ENCODE results near the gene OR10H4. TPM values are rescaled to one million over a fixed set of nuclear protein-coding genes. Genes with fewer than 3 reads are reported as not detected.

Gene OR10H4
- total and polyA plus RNA-seq, 2 of the 4 experiments (the other 2 are of a cell fraction) = not detected

DNA sequence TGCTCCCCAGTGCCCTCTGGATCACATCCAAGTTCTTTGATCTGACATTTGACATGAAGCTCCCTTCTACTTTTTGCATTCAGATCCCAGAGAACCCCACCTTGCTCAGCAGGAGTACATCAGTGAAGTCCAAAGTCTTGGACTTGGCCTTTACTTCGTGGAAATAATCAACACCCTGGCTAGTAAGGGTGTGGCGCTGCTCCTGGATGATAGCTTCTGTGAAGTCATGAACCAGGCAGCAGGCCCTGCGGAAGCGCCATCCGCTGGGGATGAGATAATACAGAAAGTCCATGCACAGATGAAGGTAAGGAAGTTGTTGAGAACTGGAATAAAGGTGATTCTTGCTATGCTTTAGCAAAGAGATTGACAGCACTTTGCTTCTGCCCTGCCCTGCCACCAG lies 43.2 kb downstream of the OR10H4 start:
- Histone ChIP-seq H3K23ac (ENCODE audit: low read depth, low read length) (no peak overlapping the region), H3K79me1 (ENCODE audit: low read depth in 1 of 2, low read length in 2 of 2) (no peaks in the 10 kb centered on the region), H3K4me3 (ENCODE audit: insufficient read depth, low read depth, low read length) (no peak overlapping the region), H3K36me3 (ENCODE audit: control insufficient read depth, insufficient read depth, low read length) (no peaks in the 10 kb centered on the region), H2AK9ac (replicated peaks; ENCODE audit: low read depth, low read length, poor library complexity) (no peak overlapping the region), H2AK5ac (ENCODE audit: low read depth, low read length) (no peak overlapping the region), H3K18ac (ENCODE audit: low read depth, low read length) (no peak overlapping the region), H3K27ac (ENCODE audit: insufficient read depth, low read length) (no peak overlapping the region), H3K4ac (ENCODE audit: low read depth, low read length) (no peak overlapping the region), H3K9me1 (ENCODE audit: insufficient read depth, low read length) (no peaks in the 10 kb centered on the region), H3K9me3 (ENCODE audit: control insufficient read depth, insufficient read depth, low read length) (no peaks in the 10 kb centered on the region), H2BK20ac (ENCODE audit: low read depth, low read length) (no peak overlapping the region), H3K4me2 (ENCODE audit: low read depth, low read length) (no peak overlapping the region), H3K4me1 (ENCODE audit: control insufficient read depth, insufficient read depth, low read length) (no peaks in the 10 kb centered on the region), H2BK120ac (ENCODE audit: low read depth, low read length) (no peak overlapping the region), H4K20me1 (ENCODE audit: insufficient read depth, low read length) (no peaks in the 10 kb centered on the region), H3K56ac (ENCODE audit: extremely low read depth, insufficient read depth, low read length) (no peak overlapping the region), H3K27me3 (ENCODE audit: control insufficient read depth, insufficient read depth, low read length) (no peaks in the 10 kb centered on the region), H4K91ac (ENCODE audit: insufficient read depth, low read depth, low read length) (no peak overlapping the region), H3K14ac (replicated peaks; ENCODE audit: low read depth, low read length) (no peak overlapping the region), H4K8ac (ENCODE audit: low read depth in 2 of 2, low read length in 2 of 2) (no peak overlapping the region), H4K5ac (ENCODE audit: low read depth, low read length) (no peak overlapping the region), H2AFZ (replicated peaks; ENCODE audit: low read length, poor library complexity) (no peak overlapping the region), H2BK15ac (ENCODE audit: low read depth, low read length) (no peak overlapping the region), H2BK5ac (ENCODE audit: low read depth, low read length, poor library complexity, severe bottlenecking) (no peak overlapping the region), H3K9ac (ENCODE audit: low read depth, low read length) (no peak overlapping the region)
- dilution Hi-C loops (cut with HindIII; ENCODE audit: low sequenced_read_pairs, unreplicated experiment) = no loop called here
- in situ Hi-C loops (cut with MboI; ENCODE audit: low sequenced_read_pairs) = no loop called here
- CTCF ChIA-PET = no interaction called here
- TF ChIP-seq NFE2L2 (IDR thresholded peaks at IDR 0.05; ENCODE audit: low read depth, low read length) (no peak), RAD21 (IDR thresholded peaks at IDR 0.05; ENCODE audit: low read length) (no peak), CHD1 (IDR thresholded peaks at IDR 0.05; ENCODE audit: low read depth, low read length) (no peak), MAFK (IDR thresholded peaks at IDR 0.05; ENCODE audit: low read depth, low read length) (no peak), BHLHE40 (IDR thresholded peaks at IDR 0.05; ENCODE audit: low read depth, low read length) (no peak), MXI1 (IDR thresholded peaks at IDR 0.05; ENCODE audit: borderline replicate concordance, low read depth, low read length) (no peak), FOS (IDR thresholded peaks at IDR 0.05; ENCODE audit: low read depth, low read length) (no peak), CEBPB (IDR thresholded peaks at IDR 0.05; ENCODE audit: low read depth, low read length) (no peak), POLR2A (IDR thresholded peaks at IDR 0.05; ENCODE audit: low read depth, low read length) (no peak), SMC3 (IDR thresholded peaks at IDR 0.05; ENCODE audit: low read depth, low read length) (no peak), RCOR1 (IDR thresholded peaks at IDR 0.05; ENCODE audit: insufficient replicate concordance, low read length) (no peak), MAZ (IDR thresholded peaks at IDR 0.05; ENCODE audit: borderline replicate concordance, low read depth, low read length) (no peak), RFX5 (IDR thresholded peaks at IDR 0.05; ENCODE audit: low read depth, low read length) (no peak)
- TF ChIP-seq, protein P1, sequence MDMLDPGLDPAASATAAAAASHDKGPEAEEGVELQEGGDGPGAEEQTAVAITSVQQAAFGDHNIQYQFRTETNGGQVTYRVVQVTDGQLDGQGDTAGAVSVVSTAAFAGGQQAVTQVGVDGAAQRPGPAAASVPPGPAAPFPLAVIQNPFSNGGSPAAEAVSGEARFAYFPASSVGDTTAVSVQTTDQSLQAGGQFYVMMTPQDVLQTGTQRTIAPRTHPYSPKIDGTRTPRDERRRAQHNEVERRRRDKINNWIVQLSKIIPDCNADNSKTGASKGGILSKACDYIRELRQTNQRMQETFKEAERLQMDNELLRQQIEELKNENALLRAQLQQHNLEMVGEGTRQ (IDR thresholded peaks at IDR 0.05; ENCODE audit: low read depth, low read length) = no peak
- TF ChIP-seq, protein P2, sequence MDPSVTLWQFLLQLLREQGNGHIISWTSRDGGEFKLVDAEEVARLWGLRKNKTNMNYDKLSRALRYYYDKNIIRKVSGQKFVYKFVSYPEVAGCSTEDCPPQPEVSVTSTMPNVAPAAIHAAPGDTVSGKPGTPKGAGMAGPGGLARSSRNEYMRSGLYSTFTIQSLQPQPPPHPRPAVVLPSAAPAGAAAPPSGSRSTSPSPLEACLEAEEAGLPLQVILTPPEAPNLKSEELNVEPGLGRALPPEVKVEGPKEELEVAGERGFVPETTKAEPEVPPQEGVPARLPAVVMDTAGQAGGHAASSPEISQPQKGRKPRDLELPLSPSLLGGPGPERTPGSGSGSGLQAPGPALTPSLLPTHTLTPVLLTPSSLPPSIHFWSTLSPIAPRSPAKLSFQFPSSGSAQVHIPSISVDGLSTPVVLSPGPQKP (IDR thresholded peaks at IDR 0.05; ENCODE audit: borderline replicate concordance, low read depth, low read length) = no peak
- TF ChIP-seq, protein P3, sequence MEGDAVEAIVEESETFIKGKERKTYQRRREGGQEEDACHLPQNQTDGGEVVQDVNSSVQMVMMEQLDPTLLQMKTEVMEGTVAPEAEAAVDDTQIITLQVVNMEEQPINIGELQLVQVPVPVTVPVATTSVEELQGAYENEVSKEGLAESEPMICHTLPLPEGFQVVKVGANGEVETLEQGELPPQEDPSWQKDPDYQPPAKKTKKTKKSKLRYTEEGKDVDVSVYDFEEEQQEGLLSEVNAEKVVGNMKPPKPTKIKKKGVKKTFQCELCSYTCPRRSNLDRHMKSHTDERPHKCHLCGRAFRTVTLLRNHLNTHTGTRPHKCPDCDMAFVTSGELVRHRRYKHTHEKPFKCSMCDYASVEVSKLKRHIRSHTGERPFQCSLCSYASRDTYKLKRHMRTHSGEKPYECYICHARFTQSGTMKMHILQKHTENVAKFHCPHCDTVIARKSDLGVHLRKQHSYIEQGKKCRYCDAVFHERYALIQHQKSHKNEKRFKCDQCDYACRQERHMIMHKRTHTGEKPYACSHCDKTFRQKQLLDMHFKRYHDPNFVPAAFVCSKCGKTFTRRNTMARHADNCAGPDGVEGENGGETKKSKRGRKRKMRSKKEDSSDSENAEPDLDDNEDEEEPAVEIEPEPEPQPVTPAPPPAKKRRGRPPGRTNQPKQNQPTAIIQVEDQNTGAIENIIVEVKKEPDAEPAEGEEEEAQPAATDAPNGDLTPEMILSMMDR (conservative IDR thresholded peaks at IDR 0.05; ENCODE audit: low read depth, low read length) = no peak
- POLR2A ChIA-PET (ENCODE audit: unreplicated experiment) = no interaction called here
- DNase-seq (no peak), ATAC-seq (ENCODE audit: low read depth) (no peak)
- intact Hi-C loops (cut with micrococcal nuclease) = no loop called here
- BruUV-seq (replicated peaks) = no TSS peak
- 71% methylated on average over 3 of the region's 5 CpGs; no CpG with 5 or more reads in 1 of the 2 experiments for WGBS, 2 experiments (ENCODE audit: extremely low coverage in 2 of 2, insufficient read length in 1 of 2)
